ENCODE measurements around the gene PRKACB.

GRCh38 chr1:84246213-84246612, 102.1 kb downstream of the PRKACB start:
- TF ChIP-seq CTCF (IDR thresholded peaks at IDR 0.05) (no peak), EZH2phosphoT487 (IDR thresholded peaks at IDR 0.05) (no peak), EZH2 (IDR thresholded peaks at IDR 0.05) (no peak)
